CD8-positive, alpha-beta memory T cell (primary cell): ENCODE data around the gene VKORC1L1. TPM values are rescaled to one million over a fixed set of nuclear protein-coding genes. Genes with fewer than 3 reads are reported as not detected.
A peak's percentile ranks its signal among the peaks of the same experiment; 100 is the strongest.
"Not testable (repeated sequence)": the region's sequence is repeated elsewhere in the genome, so short reads cannot be mapped to it uniquely, and the experiment has no call there.

Source experiments
- CTCF ChIA-PET: fragments of 350-600 bp; sonication (Branson Sonifier 250); formaldehyde crosslinking; loops from one replicate; lab custom pipeline; 2021; ENCODE audit warnings: antibody characterized with exemption; lab: Charles Lee
- POLR2A ChIA-PET: fragments of 350-600 bp; sonication (Branson Sonifier 250); formaldehyde crosslinking; loops from one replicate; lab custom pipeline; 2021; ENCODE audit warnings: antibody characterized with exemption; lab: Charles Lee
- DNase-seq, 5 donors: peaks; one replicate each; pipeline versions ENCODE4 v3.0.0 to v3.0.0-alpha.2; 2020 to 2022; ENCODE audit warnings: mixed read lengths in 1 of 5
- H3K27ac ChIP-seq: one replicate; pipeline ENCODE4 v1.7.0; 2013; ENCODE audit warnings: low read depth, mild to moderate bottlenecking, low read length, moderate library complexity
- H3K27me3 ChIP-seq: 2 replicates; pipeline ENCODE4 v1.7.0; 2013; ENCODE audit warnings: low read length, mild to moderate bottlenecking; ENCODE audit not compliant: insufficient read depth, poor library complexity, severe bottlenecking
- H3K36me3 ChIP-seq: 2 replicates; pipeline ENCODE4 v1.7.0; 2013; ENCODE audit warnings: mild to moderate bottlenecking, low read length, moderate library complexity; ENCODE audit not compliant: insufficient read depth
- H3K4me1 ChIP-seq: 2 replicates; pipeline ENCODE4 v1.7.0; 2013; ENCODE audit warnings: mild to moderate bottlenecking, low read length, moderate library complexity; ENCODE audit not compliant: insufficient read depth
- H3K4me3 ChIP-seq: 2 replicates; pipeline ENCODE4 v1.7.0; 2013; ENCODE audit warnings: mild to moderate bottlenecking, low read length
- H3K9me3 ChIP-seq: 2 replicates; pipeline ENCODE4 v1.7.0; 2013; ENCODE audit warnings: mild to moderate bottlenecking, low read length
- H3K27ac Mint-ChIP-seq, 8 donors: one replicate each; pipeline ENCODE4 v1.8.0; 2020 to 2021; ENCODE audit warnings: mixed read lengths in 8 of 8, mild to moderate bottlenecking in 6 of 8, inconsistent platforms in 3 of 8, moderate library complexity in 3 of 8
- H3K27me3 Mint-ChIP-seq, 2 donors: one replicate each; pipeline ENCODE4 v1.8.0; 2020 to 2021; ENCODE audit warnings: mixed read lengths in 2 of 2, mild to moderate bottlenecking in 1 of 2, moderate library complexity in 1 of 2
- H3K36me3 Mint-ChIP-seq, 3 donors: one replicate each; pipeline ENCODE4 v1.8.0; 2020 to 2021; ENCODE audit warnings: mixed read lengths in 3 of 3, inconsistent platforms in 1 of 3, mild to moderate bottlenecking in 1 of 3
- H3K4me1 Mint-ChIP-seq, 3 donors: one replicate each; pipeline ENCODE4 v1.8.0; 2020 to 2021; ENCODE audit warnings: mixed read lengths in 3 of 3, inconsistent platforms in 1 of 3, mild to moderate bottlenecking in 1 of 3
- H3K4me3 Mint-ChIP-seq, 7 donors: one replicate each; pipeline ENCODE4 v1.8.0; 2020 to 2021; ENCODE audit warnings: mixed read lengths in 7 of 7, mild to moderate bottlenecking in 6 of 7, moderate library complexity in 4 of 7, inconsistent platforms in 2 of 7
- H3K9me3 Mint-ChIP-seq, 5 donors: one replicate each; pipeline ENCODE4 v1.8.0; 2020 to 2022; ENCODE audit warnings: mixed read lengths in 5 of 5, mild to moderate bottlenecking in 3 of 5, moderate library complexity in 2 of 5, inconsistent platforms in 1 of 5
- polyA plus RNA-seq: library from polyadenylated mRNA; unstranded; fragments of 300-500 nt; fragmentation: Illumina TruSeq; gene quantifications from one replicate; pipeline ENCODE4 v1.2.3, GENCODE V29; 2021
- total RNA-seq, 2 experiments: library from RNA; stranded (reverse); gene quantifications; one replicate each; pipeline ENCODE4 v1.2.3, GENCODE V29; 2021

Gene VKORC1L1
- total RNA-seq = 10 to 100 TPM; 26.2 to 27.7 TPM
- polyA plus RNA-seq = 4.0 TPM

DNA sequence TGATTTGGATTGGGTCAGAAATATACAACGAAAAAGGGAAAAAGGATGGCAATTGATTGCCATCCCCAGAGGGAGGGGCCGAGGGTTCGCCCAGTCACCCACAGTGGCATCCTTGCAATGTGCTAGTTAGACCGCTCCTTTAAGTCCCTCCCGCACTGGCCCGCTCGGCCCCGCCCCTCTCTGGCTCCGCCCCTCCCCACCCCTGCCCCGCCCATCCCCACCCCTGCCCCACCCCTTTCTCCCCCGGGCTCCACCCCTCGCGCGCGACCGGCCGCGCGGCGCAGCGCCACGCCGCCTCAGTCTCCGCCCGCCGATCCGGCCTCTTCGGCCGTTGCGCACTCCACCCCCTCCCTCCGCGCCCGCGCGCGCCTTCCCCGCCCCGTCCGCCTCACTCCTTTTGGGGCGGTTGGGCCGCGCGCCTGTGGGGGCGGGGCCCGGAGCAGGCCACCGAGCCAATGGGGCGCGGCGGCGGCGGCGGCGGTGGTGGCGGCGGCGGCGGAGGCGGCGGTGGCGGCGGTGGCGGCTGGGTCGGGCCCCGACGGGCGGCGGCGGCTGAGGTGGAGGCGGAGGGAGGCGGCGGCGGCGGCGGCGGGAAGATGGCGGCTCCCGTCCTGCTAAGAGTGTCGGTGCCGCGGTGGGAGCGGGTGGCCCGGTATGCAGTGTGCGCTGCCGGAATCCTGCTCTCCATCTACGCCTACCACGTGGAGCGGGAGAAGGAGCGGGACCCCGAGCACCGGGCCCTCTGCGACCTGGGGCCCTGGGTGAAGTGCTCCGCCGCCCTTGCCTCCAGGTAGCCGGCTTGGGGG lies at the start of gene VKORC1L1:
TSS of gene VKORC1L1 (plus strand) at position 299 of the 806 bp plus-strand sequence. CDS start at position 597, 298 bp downstream.
- Histone ChIP-seq H3K4me3 (peak within 1 kb of the TSS; percentile 50), H3K27ac (peak within 1 kb of the TSS; percentile 51), H3K27me3 (no peaks in the 10 kb centered on the region), H3K36me3 (no peaks in the 10 kb centered on the region), H3K9me3 (no peaks in the 10 kb centered on the region), H3K4me1 (no peaks in the 10 kb centered on the region)
- DNase-seq = peak; percentile 92 to 94 (median 93)
- H3K4me3 Mint-ChIP-seq = peak within 1 kb of the TSS; percentile 83 to 95 (median 88)
- H3K4me1 Mint-ChIP-seq = peaks cover 6 to 12% (median 9%) of the 10 kb centered on the region in 3 donors
- ChIA-PET CTCF (no interaction called here), POLR2A (interaction anchor here (0.6 kb wide), 1 partner anchor 865 kb away, joined by 5 read pairs; no protein-coding TSS in a partner anchor)
- no peaks in the 10 kb centered on the region for H3K9me3 Mint-ChIP-seq
- H3K36me3 Mint-ChIP-seq = peaks cover 0 to 2% (median 0%) of the 10 kb centered on the region in 3 donors
- peaks cover 0 to 1% of the 10 kb centered on the region in 2 donors for H3K27me3 Mint-ChIP-seq
- H3K27ac Mint-ChIP-seq = peak within 1 kb of the TSS; percentile 61 to 95 (median 83)

DNA sequence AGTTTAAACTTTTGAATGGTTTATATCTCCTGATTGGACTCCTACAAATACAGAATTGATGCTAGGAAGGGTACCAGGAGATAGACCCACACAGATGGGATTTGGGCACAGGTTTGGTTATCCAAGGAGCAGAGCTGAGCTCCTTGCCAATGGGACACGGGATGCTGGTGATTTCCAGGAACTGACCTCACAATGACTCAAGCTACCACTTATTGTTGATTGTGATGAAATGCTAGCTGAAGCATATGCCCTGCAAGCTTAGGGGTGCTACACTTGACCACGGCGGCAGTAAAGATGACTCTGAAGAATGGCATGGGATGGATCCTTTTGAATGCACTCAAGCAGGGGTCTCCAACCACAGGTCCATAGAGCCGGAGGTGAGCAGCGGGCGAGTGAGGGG lies 45.5 kb upstream of the VKORC1L1 start:
- H3K9me3 ChIP-seq = no peaks in the 10 kb centered on the region
- Mint-ChIP-seq H3K4me1 (no peaks in the 10 kb centered on the region), H3K27ac (no peak overlapping the region), H3K36me3 (peaks cover 0 to 8% (median 8%) of the 10 kb centered on the region in 3 donors), H3K9me3 (no peaks in the 10 kb centered on the region), H3K4me3 (no peak overlapping the region), H3K27me3 (no peaks in the 10 kb centered on the region)
- ChIA-PET POLR2A (no interaction called here), CTCF (no interaction called here)
- H3K27me3 ChIP-seq = no peaks in the 10 kb centered on the region
- DNase-seq = no peak
- no peaks in the 10 kb centered on the region for H3K36me3 ChIP-seq
- no peak overlapping the region for H3K27ac ChIP-seq
- H3K4me3 ChIP-seq = no peak overlapping the region
- no peaks in the 10 kb centered on the region for H3K4me1 ChIP-seq

DNA sequence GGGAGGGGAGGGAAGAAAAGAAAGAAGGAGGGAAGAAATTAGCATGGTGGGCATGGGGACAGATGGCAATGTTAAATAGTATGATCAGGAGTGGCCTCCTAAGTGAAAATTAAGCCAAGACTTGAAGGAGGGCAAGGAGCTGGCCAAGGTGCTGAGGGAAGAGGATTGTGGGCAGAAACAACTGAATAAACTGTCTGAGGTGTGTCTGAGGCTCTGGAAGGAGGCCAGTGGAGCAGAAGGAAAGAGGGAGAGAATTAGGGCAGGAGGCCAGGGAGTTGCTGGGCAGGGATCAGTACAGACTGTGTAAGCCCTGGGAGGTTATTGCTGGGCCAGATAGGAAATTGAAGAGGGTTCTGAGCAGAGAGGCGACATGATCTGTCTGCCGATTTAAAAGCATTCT lies 40.6 kb upstream of the VKORC1L1 start:
- no peak overlapping the region for H3K4me3 ChIP-seq
- ChIA-PET CTCF (no interaction called here), POLR2A (no interaction called here)
- no peaks in the 10 kb centered on the region for H3K9me3 ChIP-seq
- no peaks in the 10 kb centered on the region for H3K36me3 ChIP-seq
- H3K4me1 ChIP-seq = no peaks in the 10 kb centered on the region
- Mint-ChIP-seq H3K36me3 (peaks cover 0 to 10% (median 7%) of the 10 kb centered on the region in 3 donors), H3K9me3 (no peaks in the 10 kb centered on the region), H3K4me1 (peaks cover 2 to 5% (median 5%) of the 10 kb centered on the region in 3 donors), H3K4me3 (no peak overlapping the region), H3K27me3 (no peaks in the 10 kb centered on the region), H3K27ac (peak overlapping the region in 1 of 8 donors; percentile 55)
- DNase-seq = no peak
- H3K27ac ChIP-seq = no peak overlapping the region
- no peaks in the 10 kb centered on the region for H3K27me3 ChIP-seq

DNA sequence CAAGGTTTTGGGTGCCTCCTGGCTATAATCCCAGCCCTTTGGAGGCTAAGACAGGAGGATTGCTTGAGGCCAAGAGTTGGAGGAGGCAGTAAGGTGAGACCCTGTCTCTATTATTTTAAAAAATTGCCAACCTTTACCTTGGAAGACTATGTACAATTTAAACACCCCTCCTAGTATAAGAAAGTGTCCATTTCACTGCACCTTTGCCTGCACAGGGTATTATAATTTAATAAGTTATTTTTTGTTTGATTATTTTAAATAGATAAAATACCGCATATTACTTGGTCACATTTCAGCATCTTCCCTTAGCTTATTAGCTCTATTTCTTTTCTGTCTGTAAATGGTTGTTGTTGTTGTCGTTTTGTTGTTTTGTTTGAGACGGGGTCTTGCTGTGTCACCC lies 36.2 kb upstream of the VKORC1L1 start:
- DNase-seq, H3K36me3 ChIP-seq, H3K27me3 Mint-ChIP-seq, H3K4me3 Mint-ChIP-seq, H3K27ac ChIP-seq, H3K4me3 ChIP-seq, H3K9me3 ChIP-seq, H3K9me3 Mint-ChIP-seq, H3K36me3 Mint-ChIP-seq, H3K27me3 ChIP-seq, H3K4me1 ChIP-seq, POLR2A ChIA-PET, H3K4me1 Mint-ChIP-seq, CTCF ChIA-PET, H3K27ac Mint-ChIP-seq: not testable (repeated sequence)

- H3K36me3 ChIP-seq, H3K27ac ChIP-seq, POLR2A ChIA-PET, H3K27me3 ChIP-seq, H3K4me1 Mint-ChIP-seq, H3K9me3 Mint-ChIP-seq, H3K36me3 Mint-ChIP-seq, H3K4me3 Mint-ChIP-seq, H3K27me3 Mint-ChIP-seq, CTCF ChIA-PET, H3K4me3 ChIP-seq, H3K4me1 ChIP-seq, H3K9me3 ChIP-seq, DNase-seq: not testable (repeated sequence)
- peak overlapping the region in 1 of 8 donors; percentile 33 for H3K27ac Mint-ChIP-seq
These were observed 35.3 kb upstream of the VKORC1L1 start for GRCh38 chr7:65837541-65837956.

DNA sequence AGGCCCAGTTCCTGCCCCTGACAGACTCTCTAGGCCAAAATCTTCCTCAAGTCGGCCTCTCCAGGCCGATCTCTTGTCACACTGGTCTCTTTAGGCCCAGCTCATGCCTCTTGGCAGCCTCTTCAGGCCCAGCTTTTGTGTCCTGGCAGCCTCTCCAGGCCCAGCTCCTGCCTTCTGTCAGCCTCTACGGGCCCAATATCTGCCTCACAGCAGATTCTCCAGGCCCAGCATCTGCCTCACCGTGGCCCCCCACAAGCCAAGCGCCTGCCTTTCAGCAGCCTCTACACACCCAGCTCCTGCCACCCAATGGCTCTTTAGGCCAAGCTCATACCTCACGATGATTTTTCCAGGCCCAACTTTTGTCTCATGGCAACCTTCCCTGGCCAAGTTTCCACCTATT lies 33.0 kb upstream of the VKORC1L1 start:
- H3K36me3 Mint-ChIP-seq = no peaks in the 10 kb centered on the region
- peaks cover 0 to 1% of the 10 kb centered on the region in 2 donors for H3K27me3 Mint-ChIP-seq
- Histone ChIP-seq H3K27ac (no peak overlapping the region), H3K4me3 (no peak overlapping the region), H3K9me3 (no peaks in the 10 kb centered on the region), H3K4me1 (no peaks in the 10 kb centered on the region), H3K36me3 (no peaks in the 10 kb centered on the region), H3K27me3 (no peaks in the 10 kb centered on the region)
- ChIA-PET CTCF (no interaction called here), POLR2A (no interaction called here)
- H3K4me3 Mint-ChIP-seq = no peak overlapping the region
- no peak overlapping the region for H3K27ac Mint-ChIP-seq
- no peak for DNase-seq
- peaks cover 2 to 5% (median 5%) of the 10 kb centered on the region in 3 donors for H3K4me1 Mint-ChIP-seq
- no peaks in the 10 kb centered on the region for H3K9me3 Mint-ChIP-seq

DNA sequence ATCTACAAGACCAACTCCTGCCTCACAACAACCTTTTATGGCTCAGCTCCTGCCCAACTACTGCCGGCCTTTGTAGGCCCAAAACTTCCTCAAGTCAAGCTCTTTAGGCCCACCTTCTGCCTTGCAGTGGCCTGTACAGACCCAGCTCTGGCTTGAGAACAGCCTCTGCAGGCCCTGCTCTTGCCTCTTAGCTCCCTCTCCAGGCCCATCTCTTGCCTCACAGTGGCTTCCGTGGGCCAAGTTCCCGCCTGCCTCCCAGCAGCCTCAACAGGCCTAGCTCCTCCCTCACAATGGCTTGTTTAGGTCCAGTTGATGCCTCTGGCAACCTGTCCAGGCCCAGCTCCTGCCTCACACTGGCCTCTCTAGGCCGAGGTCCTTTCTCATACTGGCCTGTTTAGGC lies 32.4 kb upstream of the VKORC1L1 start:
- Mint-ChIP-seq H3K4me3 (no peak overlapping the region), H3K4me1 (peaks cover under 1 to 2% (median 2%) of the 10 kb centered on the region in 3 donors), H3K27me3 (peaks cover 0 to 1% of the 10 kb centered on the region in 2 donors), H3K27ac (peak overlapping the region in 2 of 8 donors; percentile 8 to 65), H3K9me3 (no peaks in the 10 kb centered on the region), H3K36me3 (no peaks in the 10 kb centered on the region)
- Histone ChIP-seq H3K4me3 (no peak overlapping the region), H3K36me3 (no peaks in the 10 kb centered on the region), H3K27ac (no peak overlapping the region), H3K9me3 (no peaks in the 10 kb centered on the region), H3K27me3 (no peaks in the 10 kb centered on the region), H3K4me1 (no peaks in the 10 kb centered on the region)
- ChIA-PET CTCF (no interaction called here), POLR2A (no interaction called here)
- peak in 1 of 5 donors; percentile 5 for DNase-seq

DNA sequence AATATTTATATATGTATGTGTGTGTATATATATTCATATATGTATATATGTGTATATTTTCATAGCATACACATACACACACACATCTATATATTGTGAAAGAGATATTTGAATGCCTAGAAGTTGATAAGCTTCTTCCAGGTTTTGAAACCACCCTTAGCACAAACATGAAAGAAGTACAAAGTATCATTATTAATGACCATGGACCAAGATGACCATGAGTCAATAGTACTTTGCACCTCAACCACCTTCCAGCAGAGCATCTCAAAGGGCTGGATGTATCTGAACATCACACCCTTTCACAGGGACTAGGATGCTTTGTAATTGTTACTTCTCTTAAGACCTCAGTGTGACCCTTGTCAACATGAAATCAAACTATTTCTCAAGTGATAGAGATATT lies 29.3 kb upstream of the VKORC1L1 start:
- not testable (repeated sequence) for H3K4me3 ChIP-seq, H3K27me3 Mint-ChIP-seq, H3K27me3 ChIP-seq

More for the DNA sequence above, 29.3 kb upstream of the VKORC1L1 start:
- POLR2A ChIA-PET, H3K9me3 Mint-ChIP-seq, H3K36me3 ChIP-seq, H3K4me3 Mint-ChIP-seq, H3K9me3 ChIP-seq, H3K36me3 Mint-ChIP-seq, H3K27ac ChIP-seq, H3K4me1 Mint-ChIP-seq, DNase-seq, H3K27ac Mint-ChIP-seq, CTCF ChIA-PET, H3K4me1 ChIP-seq: not testable (repeated sequence)
